ENCODE data around the gene COL5A3.

Gene COL5A3

DNA sequence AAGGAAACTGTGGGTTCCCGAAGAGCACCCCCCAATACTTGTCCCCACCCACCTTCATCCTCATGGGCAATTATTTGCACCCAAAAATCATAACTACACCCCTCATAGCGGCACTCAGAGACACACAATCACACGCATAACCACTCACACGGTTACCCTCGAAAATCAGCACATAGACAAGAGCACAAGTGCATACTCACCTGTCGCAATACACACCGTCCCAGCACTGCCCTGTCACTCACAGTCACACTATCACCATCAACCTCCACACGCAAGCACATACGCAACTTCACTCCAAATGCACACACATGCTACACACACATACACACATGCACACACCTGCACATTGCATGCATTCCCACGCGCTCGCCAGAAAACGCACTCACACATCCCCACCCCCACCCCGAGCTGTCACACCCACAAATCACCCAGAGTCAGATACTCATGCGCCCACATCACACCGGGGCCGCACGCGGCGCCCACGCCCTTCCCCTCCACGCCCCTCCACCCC lies 535 bp downstream of the COL5A3 start:
- no peak for DNase-seq

DNA sequence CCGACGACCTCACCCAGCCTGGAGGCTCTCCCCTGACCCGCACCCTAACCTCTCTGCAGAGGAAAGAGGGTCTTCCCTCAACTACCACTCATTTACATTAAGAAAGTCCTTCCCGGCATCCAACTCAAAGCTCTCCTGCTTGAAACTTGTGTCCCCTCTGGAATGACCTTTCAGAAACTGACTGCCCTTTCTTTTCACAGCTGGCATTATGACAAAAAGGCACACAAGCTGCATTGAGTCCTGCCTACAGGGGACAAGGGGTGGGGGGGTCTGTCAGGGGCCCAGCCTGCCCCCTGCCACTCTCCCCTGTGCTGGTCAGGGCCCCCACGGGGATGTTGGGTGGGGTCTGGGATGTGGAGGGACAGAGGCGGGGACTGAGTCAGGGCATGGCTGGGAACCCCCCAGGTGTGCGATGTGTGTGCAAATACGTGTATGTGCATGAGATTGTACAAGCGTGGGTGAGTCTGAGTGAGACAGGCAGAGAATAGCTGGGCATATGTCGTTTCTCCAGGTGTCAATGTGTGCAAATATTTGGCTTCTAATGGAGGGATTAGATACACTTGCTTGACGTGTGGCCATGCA lies 2.0 kb downstream of the COL5A3 start:
- no peak for DNase-seq

DNA sequence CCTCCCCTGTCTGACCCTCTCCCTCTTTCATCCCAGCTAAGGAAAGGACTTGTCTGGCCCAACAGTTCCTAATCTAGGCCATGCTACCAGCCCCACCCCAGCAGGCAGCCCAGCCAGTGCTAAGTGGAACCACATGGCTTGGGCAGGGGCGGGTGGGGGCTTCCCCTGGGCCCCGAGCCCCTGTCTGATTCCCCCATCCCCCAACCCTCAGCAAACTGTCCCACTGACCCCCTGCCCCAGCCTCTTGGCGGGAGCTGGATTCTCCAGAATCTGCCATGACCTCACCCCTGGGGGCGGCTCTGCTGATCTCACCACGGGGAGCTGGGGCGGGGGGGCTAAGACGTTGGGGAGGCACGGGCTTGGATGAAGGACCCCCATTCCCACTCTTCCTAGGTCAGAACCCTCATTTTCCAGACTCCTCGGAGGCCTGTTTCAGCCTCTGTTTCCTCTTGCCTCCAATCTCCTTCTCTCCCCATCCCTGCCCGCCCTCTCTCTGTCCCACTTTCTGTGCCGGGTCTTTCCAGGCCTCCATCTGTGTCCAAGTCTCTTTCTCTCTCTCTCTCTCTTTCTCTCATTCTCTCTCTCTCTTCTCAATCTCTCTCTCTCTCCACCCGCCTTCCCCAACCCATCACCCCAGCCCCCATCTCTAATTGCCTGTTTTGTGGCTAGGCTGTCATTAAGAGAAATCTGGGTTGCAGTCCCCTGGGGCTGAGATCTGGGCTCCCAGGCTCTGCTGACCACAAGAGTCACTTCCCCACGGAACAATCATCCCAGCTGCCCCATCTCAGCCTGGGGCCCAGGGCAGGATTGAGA lies 2.7 kb downstream of the COL5A3 start:
- DNase-seq: no peak

DNA sequence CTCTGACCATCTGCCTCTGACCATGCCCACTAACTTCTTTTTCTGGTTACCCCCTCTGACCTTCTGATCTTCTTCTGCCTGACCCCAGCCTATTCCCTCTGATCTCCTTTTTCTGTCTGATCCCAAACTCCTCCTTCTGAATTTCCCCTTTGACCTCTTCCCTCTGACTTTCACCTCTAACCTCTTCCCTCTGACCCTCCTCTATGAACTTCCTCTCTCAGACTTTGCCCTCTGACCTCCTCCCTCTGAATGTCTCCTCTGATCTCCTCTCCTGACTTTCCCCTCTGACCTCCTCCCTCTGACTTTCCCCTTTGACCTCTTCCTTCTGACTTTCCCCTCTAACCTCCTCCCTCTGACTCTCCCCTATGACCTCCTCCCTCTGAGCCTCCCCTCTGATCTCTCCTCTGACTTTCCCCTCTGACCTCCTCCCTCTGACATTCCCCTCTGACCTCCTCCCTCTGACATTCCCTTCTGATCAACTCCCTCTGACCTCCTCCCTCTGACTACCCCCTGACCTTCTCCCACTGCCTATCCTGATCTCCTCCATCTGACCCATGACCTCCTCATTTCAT lies 3.5 kb downstream of the COL5A3 start:
- no peak for DNase-seq

DNA sequence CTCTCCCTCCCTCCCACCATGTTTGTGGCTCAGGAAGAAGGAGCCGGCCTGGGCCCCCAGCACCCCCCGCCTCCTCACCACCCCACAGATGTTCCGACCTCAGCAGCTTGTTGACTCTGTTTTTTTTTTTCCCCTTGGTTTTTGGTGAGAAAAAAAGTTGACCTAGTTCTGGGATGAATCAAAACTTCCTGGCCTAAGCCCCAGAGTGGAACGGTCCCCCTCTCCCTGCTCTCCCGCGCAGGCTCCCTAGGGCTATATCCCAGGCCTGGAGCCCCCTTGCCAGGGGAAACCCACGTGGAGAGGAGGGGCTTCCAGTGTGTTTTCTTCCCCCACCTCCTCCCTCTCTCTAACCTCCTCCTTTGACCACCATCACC lies 4.0 kb downstream of the COL5A3 start:
- no peak for DNase-seq

DNA sequence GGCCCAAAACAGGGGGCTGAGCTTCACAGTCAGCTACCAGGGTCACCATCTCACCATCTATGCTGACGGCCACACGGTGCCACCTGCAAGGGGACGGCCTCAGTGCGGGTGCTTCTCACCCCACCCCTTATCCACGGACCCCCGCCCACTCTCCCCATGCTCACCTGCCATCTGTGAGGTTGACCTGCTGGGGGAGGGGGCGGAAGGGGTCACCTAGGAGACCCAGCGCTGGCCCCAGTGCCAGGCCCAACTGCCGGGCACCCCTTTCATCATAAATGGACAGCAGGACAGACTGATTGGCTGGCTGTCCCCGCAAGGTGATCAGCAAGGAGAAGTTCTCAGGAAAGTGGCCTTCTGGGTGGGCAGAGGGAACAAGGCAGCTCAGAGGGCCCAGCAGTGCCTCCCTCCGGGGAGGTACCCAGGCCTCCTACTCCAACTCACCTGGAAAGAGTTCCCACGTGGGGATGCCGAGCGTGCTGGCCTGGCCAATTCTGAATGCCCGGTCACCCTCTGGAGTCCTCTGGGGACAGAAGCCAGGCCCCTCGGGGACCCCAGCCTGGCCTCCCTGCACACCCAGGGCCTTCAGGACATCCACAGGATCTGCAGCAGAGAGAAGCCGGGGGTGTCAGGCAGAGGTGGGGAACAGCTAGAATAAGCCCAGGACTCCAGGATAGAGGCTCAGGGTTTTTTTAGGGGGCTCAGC lies 4.5 kb downstream of the COL5A3 start:
- no peak for DNase-seq

DNA sequence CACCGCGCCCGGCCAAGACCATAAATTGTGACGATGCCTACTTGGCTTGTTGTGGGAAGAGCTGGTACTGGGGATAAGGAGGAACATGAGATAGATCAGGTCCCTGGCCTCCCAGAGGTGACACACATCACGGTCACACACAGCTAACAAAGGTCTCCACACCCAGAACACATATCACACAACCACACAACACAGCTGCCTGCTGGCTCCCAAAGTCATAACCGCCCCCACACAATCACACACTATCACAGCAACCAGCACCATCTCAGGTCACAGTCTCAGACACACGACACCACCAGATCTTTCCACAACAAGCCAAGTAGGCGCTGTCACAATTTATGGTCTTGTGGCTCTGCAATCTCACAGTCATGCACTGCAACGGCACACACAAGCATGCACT lies 5.7 kb downstream of the COL5A3 start:
- no peak for DNase-seq

DNA sequence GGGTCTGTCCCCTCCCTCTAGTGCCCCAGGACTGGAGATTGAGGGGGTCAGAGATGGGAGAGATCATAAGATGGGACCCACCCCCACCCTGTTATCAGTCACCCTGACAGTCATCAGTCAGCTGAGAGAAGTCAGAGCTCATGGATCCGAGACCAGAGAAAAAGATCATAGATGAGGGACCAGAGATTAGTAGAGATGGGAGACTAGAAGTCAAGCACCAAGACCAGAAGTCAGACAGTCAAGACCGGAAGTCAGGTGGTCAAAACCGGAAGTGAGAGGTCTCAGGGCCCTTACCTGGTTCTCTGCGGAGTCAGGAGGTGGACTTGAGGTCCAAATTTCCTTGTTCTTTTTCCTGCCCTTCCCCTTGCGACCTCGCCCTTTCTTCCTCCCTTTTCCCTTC lies 7.0 kb downstream of the COL5A3 start:
- DNase-seq: no peak

DNA sequence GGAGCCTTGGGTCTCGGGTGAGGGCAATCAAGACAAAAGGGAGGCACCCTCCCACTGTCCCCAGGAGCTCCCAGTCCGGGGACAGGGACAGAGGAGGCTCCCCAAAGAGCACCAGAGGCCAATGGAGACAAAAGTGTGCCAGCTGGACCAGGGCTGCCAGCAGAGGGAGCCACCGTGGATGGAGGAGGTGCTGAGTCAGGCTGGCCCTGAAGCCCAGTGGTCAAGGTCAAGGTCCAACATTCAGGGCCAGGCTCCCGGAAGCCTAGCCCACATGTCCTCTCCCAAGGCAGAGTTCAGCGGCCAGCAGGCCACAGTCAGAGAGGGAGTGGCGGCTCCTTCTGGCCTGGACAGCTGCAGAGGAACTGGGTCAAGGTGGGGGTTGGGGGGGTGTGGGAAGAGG lies 8.4 kb downstream of the COL5A3 start:
- no peak for DNase-seq

DNA sequence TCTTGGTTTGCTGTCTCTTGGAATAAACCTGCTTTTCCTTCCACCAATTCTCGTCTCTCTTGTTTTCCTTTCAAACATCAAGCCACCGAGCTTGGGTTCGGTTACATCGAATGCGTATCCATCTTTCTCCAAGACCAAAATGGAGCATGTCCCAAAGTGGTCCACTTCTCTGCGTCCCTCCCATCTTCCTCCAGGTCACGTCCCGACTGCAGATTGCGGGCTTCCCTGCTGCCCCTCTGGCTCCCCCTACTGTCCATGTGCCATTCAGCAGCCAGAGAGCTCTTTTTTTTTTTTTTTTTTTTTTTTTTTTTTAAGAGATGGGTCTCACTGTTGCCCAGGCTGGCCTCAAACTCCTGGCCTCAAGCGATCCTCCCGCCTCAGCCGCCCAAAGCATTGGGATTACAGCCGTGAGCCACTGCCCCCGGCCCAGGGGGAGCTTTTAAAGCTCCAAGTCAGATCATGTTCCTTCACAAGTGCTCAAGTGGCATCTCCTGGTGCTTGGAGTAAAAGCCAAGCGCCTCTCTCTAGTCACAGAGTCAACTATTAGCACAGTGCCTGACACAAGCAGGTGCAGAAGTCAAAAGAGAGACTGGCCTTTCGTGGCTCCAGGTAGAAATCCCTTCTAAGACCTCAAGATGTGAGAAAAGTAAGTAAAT lies 10.0 kb downstream of the COL5A3 start:
- DNase-seq: peak; percentile 63

DNA sequence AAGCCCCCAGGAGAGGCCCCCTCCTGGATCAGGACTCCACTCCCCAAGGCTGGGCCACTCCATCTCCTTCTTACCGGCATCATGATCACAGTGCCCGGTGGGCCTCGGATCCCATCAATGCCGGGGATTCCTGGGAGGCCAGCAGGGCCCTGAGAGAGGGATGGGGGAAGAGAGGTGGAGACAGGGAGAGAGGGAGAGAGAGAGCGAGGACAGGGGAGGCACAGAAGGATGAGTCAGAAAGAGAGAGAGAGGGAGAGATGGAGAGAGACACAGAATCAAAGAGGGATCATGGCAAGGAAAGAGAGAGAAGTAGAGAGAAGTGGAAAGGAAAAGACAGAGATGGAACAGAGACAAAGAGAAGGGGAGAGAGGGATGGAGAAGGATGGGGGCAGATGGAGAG lies 13.8 kb downstream of the COL5A3 start:
- DNase-seq: no peak

DNA sequence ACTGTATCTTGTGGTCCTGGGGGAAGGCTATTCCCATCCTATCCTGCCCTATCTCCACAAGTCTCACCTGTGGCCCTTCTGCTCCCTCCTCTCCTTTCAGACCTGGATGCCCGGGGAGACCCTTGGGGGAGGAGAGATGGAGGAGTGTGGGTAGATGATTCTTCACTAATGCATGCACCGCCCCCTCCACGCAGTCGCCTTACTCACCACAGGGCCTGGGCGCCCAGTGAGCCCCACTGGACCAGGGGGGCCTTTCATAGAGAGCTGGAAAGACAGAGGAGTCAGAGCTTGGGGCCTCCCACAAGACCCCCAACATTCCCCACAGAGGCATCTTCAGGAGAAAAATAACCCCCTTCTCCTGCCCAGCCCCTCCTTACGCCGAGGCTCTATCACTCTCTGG lies 14.3 kb downstream of the COL5A3 start:
- no peak for DNase-seq

DNA sequence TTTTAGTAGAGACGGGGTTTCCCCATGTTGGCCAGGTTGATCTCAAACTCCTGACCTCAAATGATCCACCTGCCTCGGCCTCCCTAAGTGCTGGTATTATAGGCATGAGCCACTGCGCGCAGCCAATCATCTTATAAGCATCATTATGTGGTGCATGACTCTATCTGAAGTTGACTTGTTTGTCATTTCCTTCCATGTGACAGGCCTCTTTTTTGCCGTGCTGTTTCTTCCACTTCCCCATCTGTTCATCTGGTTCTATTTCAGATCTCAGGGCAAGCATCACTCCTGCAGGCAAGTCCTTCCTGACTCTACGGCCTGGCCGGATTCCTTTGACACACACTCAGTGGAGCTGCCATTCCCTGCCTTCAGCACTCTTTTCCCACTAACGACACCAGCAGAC lies 15.2 kb downstream of the COL5A3 start:
- DNase-seq: no peak

DNA sequence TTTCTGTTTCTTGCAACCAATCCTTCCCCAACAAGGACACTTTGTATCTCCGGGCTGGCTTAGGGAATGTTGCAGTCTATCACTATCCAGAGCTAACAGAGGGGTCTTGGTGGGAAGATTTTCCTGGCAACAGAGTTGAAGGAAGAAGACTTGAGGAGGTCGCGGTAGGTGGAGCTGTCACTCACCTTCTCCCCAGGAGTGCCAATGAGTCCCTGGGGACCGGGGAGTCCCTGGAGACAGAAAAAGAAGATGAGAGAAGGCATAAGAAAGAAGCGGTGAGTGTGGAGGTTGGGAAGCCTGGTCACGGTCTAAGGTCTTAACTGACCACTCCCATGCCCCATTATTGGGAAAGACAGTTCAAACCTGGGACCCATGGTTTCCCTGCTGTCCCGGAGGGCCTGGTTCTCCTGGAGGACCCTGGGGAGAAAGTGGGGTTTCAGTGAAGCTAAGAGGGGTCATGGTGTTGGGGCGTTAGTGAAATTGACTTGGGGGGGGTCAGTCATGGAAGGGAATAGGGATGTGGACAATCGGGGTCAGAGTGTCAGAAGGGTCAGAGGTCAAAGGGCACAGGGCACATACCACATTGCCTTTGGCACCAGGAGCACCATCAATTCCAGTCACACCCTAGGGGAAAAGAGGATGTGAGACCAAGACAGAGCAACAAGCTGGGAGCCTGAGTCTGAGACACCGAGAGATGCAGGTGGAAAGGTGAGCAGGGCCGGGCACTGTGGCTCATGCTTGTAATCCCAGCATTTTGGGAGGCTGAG lies 18.7 kb downstream of the COL5A3 start:
- no peak for DNase-seq

DNA sequence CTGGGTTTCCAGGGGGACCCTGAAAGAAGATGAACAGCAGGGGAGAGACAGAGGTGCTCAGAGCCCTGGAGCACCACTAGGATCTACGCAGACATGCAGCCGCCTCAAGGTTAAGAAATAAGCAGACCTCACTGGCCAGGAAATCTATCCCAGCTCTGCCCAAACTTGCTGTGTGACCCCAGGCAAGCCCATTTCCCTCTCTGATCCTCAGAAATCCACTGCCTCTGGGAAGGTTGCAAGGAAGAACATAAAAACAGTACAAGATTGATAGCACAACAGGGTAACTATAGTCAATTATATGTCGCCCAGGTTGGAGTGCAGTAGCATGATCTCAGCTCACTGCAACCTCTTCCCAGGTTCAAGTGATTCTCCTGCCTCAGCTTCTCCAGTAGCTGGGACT lies 20.8 kb downstream of the COL5A3 start:
- DNase-seq: no peak

DNA sequence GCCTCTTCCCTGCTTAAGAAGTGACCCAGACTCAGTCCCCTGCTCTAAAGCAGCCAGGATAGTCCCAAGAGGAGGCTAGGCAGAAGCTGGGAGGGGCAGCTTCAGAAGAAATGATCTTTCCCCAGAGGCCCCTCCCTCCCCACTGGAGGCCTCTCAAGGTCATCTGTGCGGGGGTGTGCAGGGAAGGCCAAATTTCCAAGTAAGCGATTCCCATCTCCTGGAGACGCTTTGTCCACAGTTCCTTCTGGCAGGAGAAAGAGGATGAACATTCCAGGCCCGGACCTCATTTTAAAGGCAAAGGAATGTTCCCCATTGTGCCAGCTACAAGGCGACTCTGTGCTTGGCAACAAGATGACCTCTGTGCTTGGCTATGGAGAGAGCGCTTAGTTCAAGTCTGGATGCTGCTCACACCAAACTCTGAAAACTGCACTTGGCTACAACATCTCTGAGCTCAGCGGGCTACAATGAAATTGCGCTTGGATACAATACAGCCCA lies 23.5 kb downstream of the COL5A3 start:
- no peak for DNase-seq

DNA sequence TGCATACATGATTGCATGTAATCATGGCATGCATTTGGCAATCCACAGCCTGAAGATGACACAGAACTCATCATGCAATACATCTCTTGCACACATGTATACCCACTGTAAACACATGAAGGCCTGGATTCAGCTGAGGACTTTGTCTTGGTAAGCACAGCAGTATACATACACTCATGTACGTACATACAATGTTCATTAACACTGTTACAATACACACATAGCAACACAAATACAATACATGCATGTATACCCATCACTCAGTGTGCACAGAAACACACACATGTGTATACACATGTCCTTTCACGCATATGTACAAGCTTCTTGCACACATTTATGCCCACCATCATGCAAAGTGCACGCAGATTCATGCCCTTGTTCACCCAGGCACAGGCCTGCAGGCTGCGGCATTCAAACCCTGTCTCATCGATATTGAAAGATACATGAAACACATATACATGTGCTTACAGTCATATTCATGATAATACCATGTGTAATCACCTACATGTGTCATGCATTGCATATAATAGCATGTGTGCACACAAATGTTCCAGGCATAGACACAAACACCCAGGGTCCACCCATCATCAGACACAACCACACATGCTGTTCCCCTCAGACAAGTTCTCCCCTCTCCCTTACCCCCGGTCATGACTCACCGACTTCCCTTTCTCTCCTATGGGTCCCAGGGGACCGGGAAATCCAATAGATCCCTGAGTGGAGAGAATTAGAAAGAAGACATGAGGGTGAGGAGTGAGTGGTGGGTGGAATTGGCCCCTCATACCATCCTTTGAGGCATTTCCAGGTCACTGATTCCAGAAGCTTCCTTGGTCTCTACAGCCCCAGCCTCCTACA lies 28.7 kb downstream of the COL5A3 start:
- DNase-seq: no peak

DNA sequence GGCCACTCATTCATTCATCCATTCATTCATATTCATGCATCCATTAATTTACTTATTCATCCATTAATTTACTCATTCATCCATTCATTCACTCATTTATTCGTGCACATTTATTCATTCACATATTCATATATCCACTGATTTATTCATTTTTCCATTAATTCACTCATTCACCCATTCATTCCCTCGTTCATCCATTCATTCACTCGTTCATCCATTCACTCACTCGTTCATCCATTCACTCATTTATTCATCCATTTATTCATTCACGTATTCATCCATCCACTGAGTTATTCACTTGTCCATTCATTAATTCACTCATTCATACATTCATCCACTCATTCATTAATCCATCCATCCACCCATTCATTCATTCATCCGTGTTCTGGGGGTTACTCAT lies 38.2 kb downstream of the COL5A3 start:
- no peak for DNase-seq

DNA sequence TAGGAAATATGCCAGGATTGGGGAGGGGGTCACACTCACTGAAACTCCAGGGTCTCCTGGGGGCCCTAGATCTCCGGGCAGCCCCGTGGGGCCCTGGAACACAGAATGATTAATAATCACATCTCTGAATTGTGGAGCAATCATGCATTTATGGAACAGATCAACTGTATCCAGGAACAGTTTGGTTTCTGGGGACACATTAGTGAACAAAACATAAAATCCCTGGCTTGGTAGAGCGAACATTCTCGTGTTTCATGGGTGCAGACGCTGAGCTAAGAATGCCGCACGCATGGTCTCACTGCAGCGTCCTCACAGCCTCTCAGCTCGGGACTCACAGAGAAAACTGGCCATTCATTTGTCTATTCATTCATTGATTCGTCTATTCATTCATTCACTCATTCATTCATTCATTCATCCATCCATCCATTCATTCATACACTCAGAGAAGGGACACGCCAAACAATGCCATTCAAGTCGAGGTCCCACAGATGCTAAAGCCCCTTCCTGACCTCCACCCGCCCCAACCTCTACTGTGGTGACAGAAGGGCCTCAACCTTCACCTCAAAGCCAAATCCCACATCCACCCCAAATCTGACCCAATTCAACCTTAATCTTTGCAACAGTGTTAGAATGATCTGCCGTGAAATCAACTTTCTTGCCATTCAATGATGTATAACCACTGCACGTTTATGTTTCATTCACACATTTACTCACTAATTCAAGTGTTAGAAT lies 39.0 kb downstream of the COL5A3 start:
- DNase-seq: no peak

DNA sequence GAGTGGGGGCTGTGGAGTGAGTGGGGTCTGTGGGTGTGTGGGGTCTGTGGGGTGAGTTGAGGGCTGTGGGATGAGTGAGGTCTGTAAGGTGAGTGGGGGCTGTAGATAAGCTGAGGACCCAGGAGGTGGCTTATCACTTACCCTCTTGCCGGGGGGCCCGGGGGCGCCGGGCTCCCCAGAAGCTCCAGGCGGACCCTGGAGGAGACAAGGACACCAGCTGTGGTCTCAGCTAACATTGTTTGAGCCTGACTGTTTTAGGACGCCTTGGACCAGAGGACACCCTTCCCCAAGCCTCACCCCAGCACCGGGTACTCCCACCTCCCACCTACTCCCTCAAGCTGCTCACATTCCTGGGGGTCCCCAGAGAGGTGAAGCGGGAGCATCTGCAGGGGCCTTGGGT lies 39.8 kb downstream of the COL5A3 start:
- no peak for DNase-seq

DNA sequence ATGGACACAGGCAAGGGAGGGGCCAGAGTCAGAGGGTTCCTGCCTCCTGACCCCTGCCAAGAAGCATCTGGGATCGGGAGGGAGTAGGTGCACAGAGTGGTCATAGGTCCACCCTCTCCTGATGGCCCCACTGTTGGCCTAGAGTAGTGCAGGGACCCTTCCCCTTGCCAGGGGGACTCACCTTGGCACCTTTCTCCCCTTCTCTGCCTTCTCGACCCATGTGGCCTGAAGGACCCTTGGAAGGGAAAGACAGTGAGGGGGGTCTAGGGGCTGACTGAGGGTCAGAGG lies 40.7 kb downstream of the COL5A3 start:
- no peak for DNase-seq

Data from T-helper 9 cell (primary cell).